Right atrium auricular region (tissue), 2 donors: ENCODE data around the gene KRT35. TPM values are rescaled to one million over a fixed set of nuclear protein-coding genes. Genes with fewer than 3 reads are reported as not detected.

Experiments
- DNase-seq: peaks from one replicate; pipeline ENCODE4 v3.0.0-alpha.2; 2019; ENCODE audit warnings: low spot score
- H3K27ac ChIP-seq, 2 donors: fragments of 200-600 bp; sonication (generic); 1 replicate in 1 of 2; 2 replicates in 1 of 2; pipeline ENCODE4 v1.5.1; 2016 to 2019
- H3K27me3 ChIP-seq, 2 donors: fragments of 200-600 bp; sonication (generic); one replicate each; pipeline versions ENCODE4 v1.5.1 to v1.6.0; 2017 to 2019
- H3K36me3 ChIP-seq: fragments of 200-600 bp; sonication (generic); one replicate; pipeline ENCODE4 v1.5.1; 2016
- H3K4me1 ChIP-seq, 2 donors: fragments of 200-600 bp; sonication (generic); one replicate each; pipeline versions ENCODE4 v1.5.1 to v1.6.0; 2017 to 2019
- H3K4me3 ChIP-seq, 2 donors: fragments of 200-600 bp; sonication (generic); 1 replicate in 1 of 2; 2 replicates in 1 of 2; pipeline ENCODE4 v1.5.1; 2017 to 2019; ENCODE audit warnings: mild to moderate bottlenecking in 1 of 2, moderate library complexity in 1 of 2
- H3K9me3 ChIP-seq, 2 donors: fragments of 200-600 bp; sonication (generic); one replicate each; pipeline ENCODE4 v1.5.1; 2019
- total RNA-seq, 2 donors: library from RNA; depleted of rRNA; stranded (reverse); fragments of >200 nt; gene quantifications; one replicate each; pipeline ENCODE4 v1.1.0, GENCODE V29; 2016
- TF ChIP-seq, protein P1 (sequence below), 2 donors: fragments of 200-600 bp; sonication (generic); IDR thresholded peaks; one replicate each; pipeline ENCODE4 v1.5.1; 2019; ENCODE audit warnings: antibody characterized with exemption in 2 of 2

The KRT35 gene
- total RNA-seq, 2 donors from 2014 or later: not detected

DNA sequence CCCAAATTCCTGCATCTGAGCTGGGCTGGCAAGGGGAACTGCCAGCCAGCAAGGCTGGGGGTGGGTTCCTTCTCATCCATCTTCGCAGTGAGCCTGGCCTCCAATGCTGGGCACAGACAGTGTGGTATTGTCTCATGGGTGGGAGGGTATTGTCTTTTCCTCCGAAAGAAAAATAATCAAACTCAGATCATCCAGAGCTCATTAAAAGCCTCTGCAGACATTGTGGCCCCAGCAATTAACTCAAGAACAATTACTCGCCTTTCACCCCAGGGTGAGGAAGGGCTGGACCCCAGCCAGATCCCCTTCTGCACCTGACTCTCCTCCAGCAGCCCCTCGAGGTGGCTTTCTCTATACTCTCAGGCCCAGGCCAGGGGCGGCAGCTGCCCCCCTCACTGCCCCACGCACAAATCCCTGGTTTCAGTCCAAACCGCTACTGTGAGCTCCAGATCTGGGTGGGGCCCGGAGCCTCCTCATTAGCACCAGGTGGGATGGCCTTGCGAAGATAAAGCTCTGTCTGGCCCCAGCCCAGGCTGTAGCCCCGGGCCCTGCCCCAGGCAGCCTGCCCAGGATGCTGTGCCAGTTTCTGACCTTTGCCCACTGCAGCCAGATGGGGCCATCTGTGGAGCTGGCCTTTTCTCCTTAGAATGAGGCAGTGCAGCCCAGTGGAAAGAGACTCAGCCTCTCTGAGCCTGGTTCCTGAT, 40.0 kb upstream of the KRT35 start:
- TF ChIP-seq, protein P1, sequence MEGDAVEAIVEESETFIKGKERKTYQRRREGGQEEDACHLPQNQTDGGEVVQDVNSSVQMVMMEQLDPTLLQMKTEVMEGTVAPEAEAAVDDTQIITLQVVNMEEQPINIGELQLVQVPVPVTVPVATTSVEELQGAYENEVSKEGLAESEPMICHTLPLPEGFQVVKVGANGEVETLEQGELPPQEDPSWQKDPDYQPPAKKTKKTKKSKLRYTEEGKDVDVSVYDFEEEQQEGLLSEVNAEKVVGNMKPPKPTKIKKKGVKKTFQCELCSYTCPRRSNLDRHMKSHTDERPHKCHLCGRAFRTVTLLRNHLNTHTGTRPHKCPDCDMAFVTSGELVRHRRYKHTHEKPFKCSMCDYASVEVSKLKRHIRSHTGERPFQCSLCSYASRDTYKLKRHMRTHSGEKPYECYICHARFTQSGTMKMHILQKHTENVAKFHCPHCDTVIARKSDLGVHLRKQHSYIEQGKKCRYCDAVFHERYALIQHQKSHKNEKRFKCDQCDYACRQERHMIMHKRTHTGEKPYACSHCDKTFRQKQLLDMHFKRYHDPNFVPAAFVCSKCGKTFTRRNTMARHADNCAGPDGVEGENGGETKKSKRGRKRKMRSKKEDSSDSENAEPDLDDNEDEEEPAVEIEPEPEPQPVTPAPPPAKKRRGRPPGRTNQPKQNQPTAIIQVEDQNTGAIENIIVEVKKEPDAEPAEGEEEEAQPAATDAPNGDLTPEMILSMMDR (IDR thresholded peaks at IDR 0.05): no peak
- Histone ChIP-seq H3K36me3 (no peaks in the 10 kb centered on the region), H3K27me3 (no peaks in the 10 kb centered on the region), H3K9me3 (no peaks in the 10 kb centered on the region), H3K27ac (no peak overlapping the region), H3K4me1 (no peaks in the 10 kb centered on the region), H3K4me3 (no peak overlapping the region)
- no peak for DNase-seq

DNA sequence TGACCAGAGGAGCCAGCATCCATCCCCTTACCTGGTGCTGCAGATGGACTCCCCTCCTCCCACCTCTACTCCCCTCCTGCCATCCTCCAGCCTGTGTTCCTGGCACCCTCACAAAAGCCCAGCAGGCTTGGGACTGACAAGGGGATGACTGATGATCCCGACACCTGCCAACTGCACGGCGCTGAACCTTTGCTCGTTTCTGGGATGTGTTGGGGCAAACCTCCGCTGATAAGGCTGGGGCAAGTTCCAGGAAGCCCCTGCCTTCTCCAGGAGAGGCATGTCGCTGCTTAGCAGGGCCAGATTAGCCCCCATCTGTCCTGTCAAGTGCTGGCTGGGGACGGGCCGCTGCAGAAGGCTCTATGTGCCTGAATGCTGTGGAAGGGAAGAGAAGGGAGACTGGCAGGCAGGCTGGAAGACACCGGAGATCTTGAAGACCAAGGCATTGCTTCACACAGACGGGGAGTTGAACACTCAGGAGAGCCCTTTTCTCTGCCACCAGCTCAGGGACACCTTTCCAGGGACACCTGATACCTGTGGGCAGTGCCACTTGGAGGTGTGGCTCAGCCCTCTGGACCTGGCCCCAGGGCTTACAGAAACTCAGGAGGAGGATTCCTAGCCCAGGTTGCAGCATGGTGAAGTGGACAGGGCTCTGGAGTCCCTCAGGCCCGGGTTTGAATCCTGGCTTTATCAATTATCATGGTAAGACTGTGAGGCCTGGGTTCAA, 38.7 kb upstream of the KRT35 start:
- no peaks in the 10 kb centered on the region for H3K4me1 ChIP-seq
- H3K36me3 ChIP-seq: no peaks in the 10 kb centered on the region
- no peaks in the 10 kb centered on the region for H3K9me3 ChIP-seq
- no peak overlapping the region for H3K27ac ChIP-seq
- DNase-seq: no peak
- no peak overlapping the region for H3K4me3 ChIP-seq
- TF ChIP-seq, protein P1 (IDR thresholded peaks at IDR 0.05): no peak
- no peaks in the 10 kb centered on the region for H3K27me3 ChIP-seq

DNA sequence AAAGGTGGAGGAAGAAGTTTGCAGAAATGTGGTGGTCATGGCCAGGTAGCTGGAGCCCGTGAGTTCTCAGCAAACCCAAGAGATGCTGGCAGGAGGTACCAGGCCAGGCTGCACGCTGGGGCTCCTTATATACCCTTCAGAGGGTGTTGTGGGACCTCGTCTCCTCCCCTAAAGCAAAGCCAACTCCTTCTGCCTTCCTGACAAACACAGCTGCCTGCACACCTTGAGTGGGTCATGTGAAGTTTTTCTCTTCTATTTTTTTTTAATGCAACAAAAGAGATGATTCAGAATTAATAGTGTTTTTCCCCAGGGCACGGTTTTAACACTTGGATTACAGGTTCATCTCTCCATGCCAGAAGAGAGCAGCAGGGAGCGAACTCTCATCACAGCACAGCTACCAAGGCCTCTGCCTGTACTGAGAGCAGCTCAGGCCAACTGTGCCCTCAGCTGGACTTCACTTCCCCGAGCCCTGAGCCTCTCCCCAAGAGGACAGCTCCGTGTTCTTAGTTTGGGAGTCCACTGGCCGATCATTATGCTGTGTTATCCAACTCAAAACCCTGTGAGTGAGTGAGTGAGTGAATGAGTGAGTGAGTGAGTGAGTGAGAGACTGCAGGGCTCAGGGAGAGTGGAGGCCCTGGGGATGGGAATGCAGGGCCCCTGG, 38.0 kb upstream of the KRT35 start, which contains the start of gene KRT15:
Gene KRT15, minus strand, starts transcription at position 102 of the 661 bp plus-strand sequence. Its CDS starts 63 bp downstream, at position 39.
- no peaks in the 10 kb centered on the region for H3K4me1 ChIP-seq
- TF ChIP-seq, protein P1 (IDR thresholded peaks at IDR 0.05): no peak
- H3K4me3 ChIP-seq: no peak within 1 kb of the TSS
- H3K9me3 ChIP-seq: no peaks in the 10 kb centered on the region
- H3K27ac ChIP-seq: no peak within 1 kb of the TSS
- H3K36me3 ChIP-seq: no peaks in the 10 kb centered on the region
- H3K27me3 ChIP-seq: no peaks in the 10 kb centered on the region
- no peak for DNase-seq

DNA sequence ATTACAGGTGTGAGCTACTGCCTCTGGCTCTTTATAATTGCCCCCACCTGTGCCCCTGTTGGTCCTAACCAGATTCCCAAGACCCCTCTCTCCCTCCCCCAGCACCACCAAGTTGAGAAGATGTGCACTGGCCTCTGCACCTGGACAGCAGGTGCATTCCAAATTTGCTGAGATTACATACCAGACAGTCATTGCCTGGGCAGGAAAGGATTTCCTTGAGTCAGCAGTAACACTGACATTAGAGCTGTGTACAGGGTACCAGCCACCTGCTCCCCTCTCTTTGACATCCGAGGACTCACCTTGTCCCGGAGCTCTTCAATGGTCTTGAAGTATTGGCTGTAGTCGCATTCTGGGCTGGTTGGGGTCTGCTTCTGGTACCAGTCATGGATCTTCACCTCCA, 37.1 kb upstream of the KRT35 start:
- H3K27me3 ChIP-seq: no peaks in the 10 kb centered on the region
- no peak overlapping the region for H3K27ac ChIP-seq
- no peak overlapping the region for H3K4me3 ChIP-seq
- no peak for DNase-seq
- H3K9me3 ChIP-seq: no peaks in the 10 kb centered on the region
- H3K36me3 ChIP-seq: no peaks in the 10 kb centered on the region
- no peaks in the 10 kb centered on the region for H3K4me1 ChIP-seq
- TF ChIP-seq, protein P1 (IDR thresholded peaks at IDR 0.05): no peak

DNA sequence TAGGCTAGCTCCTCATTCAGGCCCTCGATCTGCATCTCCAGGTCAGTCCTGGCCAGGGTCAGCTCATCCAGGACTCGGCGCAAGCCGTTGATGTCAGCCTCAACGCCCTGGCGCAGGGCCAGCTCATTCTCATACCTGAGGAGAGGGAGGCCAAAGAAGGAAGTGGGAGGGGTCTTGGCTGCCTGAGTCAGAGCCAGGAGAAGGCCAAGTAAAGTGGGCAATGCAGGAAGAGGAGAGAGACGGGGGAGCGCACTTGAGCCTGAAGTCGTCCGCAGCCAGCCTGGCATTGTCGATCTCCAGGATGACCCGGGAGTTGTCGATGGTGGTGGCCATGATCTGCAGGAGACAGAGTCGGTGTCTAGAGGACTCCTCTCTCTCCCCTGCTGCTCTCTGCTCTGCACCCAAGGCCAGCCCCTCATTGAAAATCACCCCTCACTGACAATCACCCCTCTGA, 35.9 kb upstream of the KRT35 start:
- no peaks in the 10 kb centered on the region for H3K4me1 ChIP-seq
- no peaks in the 10 kb centered on the region for H3K27me3 ChIP-seq
- no peak overlapping the region for H3K27ac ChIP-seq
- no peaks in the 10 kb centered on the region for H3K9me3 ChIP-seq
- H3K36me3 ChIP-seq: no peaks in the 10 kb centered on the region
- H3K4me3 ChIP-seq: no peak overlapping the region
- no peak for DNase-seq
- TF ChIP-seq, protein P1 (IDR thresholded peaks at IDR 0.05): no peak
